ENCODE results near the gene NUDT1. TPM values are rescaled to one million over a fixed set of nuclear protein-coding genes. Genes with fewer than 3 reads are reported as not detected.

The NUDT1 gene
- total RNA-seq, 1 experiment from 2014 or later = 84.7 TPM

GRCh38 chr7:2202361-2202761 lies 39.7 kb upstream of the NUDT1 start:
- Histone ChIP-seq H3K23ac (ENCODE audit: insufficient read length, low read depth, low read length) (no peak overlapping the region), H2BK15ac (ENCODE audit: low read depth, low read length) (no peak overlapping the region), H3K4me1 (ENCODE audit: insufficient read depth, low read length) (no peaks in the 10 kb centered on the region), H3K79me1 (ENCODE audit: insufficient read depth, low read depth, low read length, poor library complexity, severe bottlenecking) (no peaks in the 10 kb centered on the region), H3K56ac (ENCODE audit: insufficient read length, low read depth, low read length) (no peak overlapping the region), H2BK20ac (ENCODE audit: low read depth, low read length, poor library complexity, severe bottlenecking) (no peak overlapping the region), H3K4ac (ENCODE audit: low read depth, low read length) (no peak overlapping the region), H3K27ac (ENCODE audit: insufficient read length, low read depth, low read length) (no peak overlapping the region), H2AK5ac (ENCODE audit: insufficient read length, low read length) (no peak overlapping the region), H3K9me3 (ENCODE audit: control insufficient read depth, low read depth, low read length) (no peaks in the 10 kb centered on the region), H4K5ac (ENCODE audit: insufficient read length, low read depth, low read length) (no peak overlapping the region), H4K8ac (replicated peaks; ENCODE audit: insufficient read length, low read depth, low read length) (no peak overlapping the region), H3K23me2 (ENCODE audit: insufficient read length, low read depth, low read length, poor library complexity, severe bottlenecking) (no peaks in the 10 kb centered on the region), H3T11ph (ENCODE audit: low read length) (no peak overlapping the region), H2AFZ (ENCODE audit: low read length) (no peak overlapping the region), H2BK5ac (ENCODE audit: insufficient read length, low read length) (no peak overlapping the region), H3K79me2 (ENCODE audit: insufficient read depth, low read length) (no peaks in the 10 kb centered on the region), H2BK120ac (ENCODE audit: low read depth, low read length, poor library complexity, severe bottlenecking) (no peak overlapping the region), H4K91ac (ENCODE audit: insufficient read length, low read depth, low read length) (no peak overlapping the region), H3K4me2 (ENCODE audit: insufficient read depth, insufficient read length, low read length) (no peak overlapping the region), H3K18ac (ENCODE audit: insufficient read length, low read depth, low read length) (no peak overlapping the region), H3K27me3 (ENCODE audit: insufficient read depth, low read length) (no peaks in the 10 kb centered on the region), H2BK12ac (ENCODE audit: insufficient read length, low read depth, low read length) (no peak overlapping the region), H4K20me1 (ENCODE audit: control insufficient read depth, insufficient read depth, insufficient read length) (no peaks in the 10 kb centered on the region), H3K14ac (ENCODE audit: insufficient read depth, low read length) (no peak overlapping the region), H3K9ac (ENCODE audit: extremely low read depth, insufficient read length, low read length) (no peak overlapping the region)
- Mint-ChIP-seq H3K36me3 (ENCODE audit: insufficient read depth in 1 of 3, low read depth in 3 of 3) (peaks cover 20 to 36% (median 32%) of the 10 kb centered on the region in 3 experiments), H3K27me3 (ENCODE audit: low read depth) (no peaks in the 10 kb centered on the region), H3K27ac (peak overlapping the region; percentile 16 to 90 (median 23); a peak in 2 of 7 replicates), H3K9me3 (no peaks in the 10 kb centered on the region; a peak in 1 of 5 replicates), H3K4me3 (no peak overlapping the region), H3K4me1 (no peaks in the 10 kb centered on the region)
- DNase-seq = no peak
- no peak for TF ChIP-seq CTCF (conservative IDR thresholded peaks at IDR 0.05)
- no CpG with 5 or more reads among the region's 14 CpGs for WGBS (ENCODE audit: extremely low coverage, insufficient read length, low lambda C conversion rate)
